HG02623 (cell line): ENCODE measurements around the gene CLEC1A.
"Not testable (repeated sequence)": the region's sequence is repeated elsewhere in the genome, so short reads cannot be mapped to it uniquely, and the experiment has no call there.

Experiments
- ATAC-seq: cut with Tn5 transposase; IDR thresholded peaks from one replicate; pipeline ENCODE4 v1.9.1; 2021; ENCODE audit warnings: moderate library complexity; ENCODE audit not compliant: unreplicated experiment

The CLEC1A gene

GRCh38 chr12:10052193-10052913 lies 46.4 kb downstream of the CLEC1A start:
- no peak for ATAC-seq

- no peak for ATAC-seq
These were observed 50.3 kb downstream of the CLEC1A start for GRCh38 chr12:10048526-10048925.

- no peak for ATAC-seq
These were observed 56.6 kb downstream of the CLEC1A start for GRCh38 chr12:10042167-10042566.

- no peak for ATAC-seq
These were observed 64.8 kb downstream of the CLEC1A start for GRCh38 chr12:10033783-10034545.

DNA sequence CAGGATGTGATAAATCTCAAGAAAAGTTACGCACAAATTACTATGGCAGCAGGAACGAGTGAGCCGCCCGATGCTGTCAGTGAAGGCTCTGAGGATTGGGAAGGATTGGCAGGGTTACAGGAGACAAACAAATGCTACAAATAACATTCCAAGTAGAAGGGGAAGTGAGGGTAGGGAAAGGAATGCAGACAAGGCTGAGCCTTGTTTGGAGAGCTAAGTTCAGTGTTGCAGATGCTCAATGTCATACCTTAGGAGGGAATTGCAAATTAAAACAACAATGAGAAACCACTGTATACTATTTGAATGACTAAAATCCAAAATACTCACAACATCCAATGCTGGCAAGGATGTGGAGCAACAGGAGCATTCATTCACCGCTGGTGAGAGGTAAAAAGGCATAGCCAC lies 67.0 kb downstream of the CLEC1A start:
- ATAC-seq = no peak

DNA sequence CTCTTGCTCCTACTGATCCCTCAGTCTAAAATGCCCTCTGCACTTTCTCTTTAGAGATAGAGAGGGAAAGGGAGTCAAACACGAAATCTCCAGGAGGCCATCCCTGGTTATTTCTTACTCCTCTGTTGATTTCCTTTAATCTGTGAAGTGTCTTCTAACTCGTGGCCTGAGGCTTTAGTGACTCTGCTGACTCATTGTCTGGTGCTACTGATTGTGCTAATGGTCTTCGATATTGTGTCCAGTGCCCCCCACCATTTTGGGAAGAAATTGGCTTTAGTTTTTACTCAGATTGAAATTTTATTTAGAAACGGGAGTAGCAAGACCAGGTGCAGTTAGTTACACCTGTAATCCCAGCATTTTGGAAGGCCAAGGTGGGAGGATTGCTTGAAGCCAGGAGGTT lies 67.5 kb downstream of the CLEC1A start:
- no peak for ATAC-seq

GRCh38 chr12:10030446-10030845 lies 68.3 kb downstream of the CLEC1A start, which contains the start of gene CLEC9A:
CLEC9A (plus strand) TSS chr12:10030682; CDS start chr12:10052688, 22,006 bp downstream.
- ATAC-seq = no peak

GRCh38 chr12:10027721-10028120 lies 71.1 kb downstream of the CLEC1A start:
- no peak for ATAC-seq

GRCh38 chr12:10027311-10027710 lies 71.5 kb downstream of the CLEC1A start:
- ATAC-seq = no peak

- not testable (repeated sequence) for ATAC-seq
These were observed 72.1 kb downstream of the CLEC1A start for GRCh38 chr12:10026666-10027065.

GRCh38 chr12:10025236-10025635 lies 73.5 kb downstream of the CLEC1A start:
- no peak for ATAC-seq

GRCh38 chr12:10021342-10021741 lies 77.4 kb downstream of the CLEC1A start:
- no peak for ATAC-seq
